ENCODE results near the gene SETD2. TPM values are rescaled to one million over a fixed set of nuclear protein-coding genes. Genes with fewer than 3 reads are reported as not detected.

The SETD2 gene
- total and polyA plus RNA-seq, 2 donors (not counting 1 experiment from before 2014, with no cell fraction given): 22.6 to 91.4 TPM

DNA sequence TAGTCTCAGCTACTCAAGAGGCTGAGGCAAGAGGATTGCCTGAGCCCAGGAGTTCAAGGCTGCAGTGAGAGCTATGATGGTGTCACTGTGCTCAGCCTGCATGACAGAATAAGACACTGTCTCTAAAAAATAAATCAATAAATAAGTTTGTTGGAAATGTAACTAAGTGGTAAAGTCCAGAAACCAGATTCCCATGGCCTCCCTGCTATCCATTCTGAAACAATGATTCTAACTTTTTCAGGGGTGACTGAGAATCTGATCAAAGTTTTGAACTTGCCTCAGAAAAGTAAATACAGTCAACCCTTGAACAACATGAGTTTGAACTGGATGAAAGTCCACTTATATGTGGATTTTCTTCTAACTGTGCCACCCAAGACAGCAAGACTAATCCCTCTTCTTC, 98.2 kb downstream of the SETD2 start:
- Histone ChIP-seq H3K4me2 (replicated peaks; ENCODE audit: low read depth, low read length, poor library complexity, severe bottlenecking) (no peak overlapping the region), H3K27ac (ENCODE audit: low read length in 2 of 2) (no peak overlapping the region), H3K4me1 (ENCODE audit: control insufficient read depth in 2 of 2, insufficient read depth in 2 of 2, low read length in 2 of 2) (no peaks in the 10 kb centered on the region), H3K9ac (ENCODE audit: low read length) (no peak overlapping the region), H3K27me3 (replicated peaks in 1 of 4; ENCODE audit: control extremely low read depth in 1 of 4, control insufficient read depth in 3 of 4, insufficient read depth in 4 of 4, low read length in 3 of 4) (no peaks in the 10 kb centered on the region), H3K79me2 (ENCODE audit: control insufficient read depth, insufficient read depth, low read length) (peaks cover 40% of the 10 kb centered on the region), H3K9me3 (ENCODE audit: control extremely low read depth in 1 of 3, control insufficient read depth in 2 of 3, insufficient read depth in 1 of 3, low read length in 2 of 3) (no peaks in the 10 kb centered on the region), H4K20me1 (ENCODE audit: control insufficient read depth, insufficient read depth, low read length, poor library complexity, severe bottlenecking) (peaks cover 14% of the 10 kb centered on the region), H3K4me3 (ENCODE audit: control extremely low read depth in 1 of 5, extremely low read depth in 1 of 5, insufficient read depth in 1 of 5, low read depth in 2 of 5, low read length in 4 of 5) (no peak overlapping the region), H2AFZ (ENCODE audit: insufficient read depth, low read depth, low read length, poor library complexity, severe bottlenecking) (no peak overlapping the region), H3K36me3 (replicated peaks in 1 of 2; ENCODE audit: control extremely low read depth in 1 of 2, control insufficient read depth in 1 of 2, extremely low read depth in 1 of 2, insufficient read depth in 2 of 2, low read length in 1 of 2) (peaks cover 22 to 54% of the 10 kb centered on the region in 2 experiments)
- Mint-ChIP-seq H3K27ac (no peak overlapping the region), H3K4me3 (no peak overlapping the region), H3K27me3 (no peaks in the 10 kb centered on the region), H3K4me1 (peaks cover 4% of the 10 kb centered on the region), H3K9me3 (ENCODE audit: insufficient read depth) (no peaks in the 10 kb centered on the region)
- POLR2A ChIA-PET: no interaction called here
- DNase-seq (no peak), ATAC-seq (ENCODE audit: low read depth) (no peak)
- intact Hi-C loops (cut with micrococcal nuclease): no loop called here
- CTCF ChIA-PET: no interaction called here
- TF ChIP-seq, protein P1, sequence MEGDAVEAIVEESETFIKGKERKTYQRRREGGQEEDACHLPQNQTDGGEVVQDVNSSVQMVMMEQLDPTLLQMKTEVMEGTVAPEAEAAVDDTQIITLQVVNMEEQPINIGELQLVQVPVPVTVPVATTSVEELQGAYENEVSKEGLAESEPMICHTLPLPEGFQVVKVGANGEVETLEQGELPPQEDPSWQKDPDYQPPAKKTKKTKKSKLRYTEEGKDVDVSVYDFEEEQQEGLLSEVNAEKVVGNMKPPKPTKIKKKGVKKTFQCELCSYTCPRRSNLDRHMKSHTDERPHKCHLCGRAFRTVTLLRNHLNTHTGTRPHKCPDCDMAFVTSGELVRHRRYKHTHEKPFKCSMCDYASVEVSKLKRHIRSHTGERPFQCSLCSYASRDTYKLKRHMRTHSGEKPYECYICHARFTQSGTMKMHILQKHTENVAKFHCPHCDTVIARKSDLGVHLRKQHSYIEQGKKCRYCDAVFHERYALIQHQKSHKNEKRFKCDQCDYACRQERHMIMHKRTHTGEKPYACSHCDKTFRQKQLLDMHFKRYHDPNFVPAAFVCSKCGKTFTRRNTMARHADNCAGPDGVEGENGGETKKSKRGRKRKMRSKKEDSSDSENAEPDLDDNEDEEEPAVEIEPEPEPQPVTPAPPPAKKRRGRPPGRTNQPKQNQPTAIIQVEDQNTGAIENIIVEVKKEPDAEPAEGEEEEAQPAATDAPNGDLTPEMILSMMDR (IDR thresholded peaks at IDR 0.05): no peak
- TF ChIP-seq EZH2 (IDR thresholded peaks at IDR 0.05; ENCODE audit: borderline replicate concordance, insufficient read depth, low read depth, low read length, poor library complexity, severe bottlenecking): no peak

DNA sequence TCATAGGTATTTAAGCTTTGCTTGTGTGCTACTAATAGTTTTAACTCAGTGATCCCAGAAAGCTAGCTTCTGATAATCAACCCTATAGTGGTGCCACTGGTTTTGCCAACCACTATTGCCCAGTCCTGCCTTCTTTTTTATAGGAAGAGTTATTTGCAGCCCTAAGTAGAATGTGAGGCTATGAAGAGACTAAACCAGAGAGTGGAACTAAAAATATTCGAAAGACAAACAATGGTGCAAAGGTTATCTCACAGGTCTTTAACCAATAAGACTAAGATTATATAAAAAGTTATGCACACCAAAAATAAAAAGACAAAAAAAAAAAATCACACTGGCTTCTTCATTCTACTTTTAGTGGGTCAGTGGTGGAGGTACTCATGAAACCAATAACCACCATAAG, 98.9 kb downstream of the SETD2 start:
- ATAC-seq (ENCODE audit: low read depth): no peak
- H3K9me3 ChIP-seq (ENCODE audit: control extremely low read depth in 1 of 3, control insufficient read depth in 2 of 3, insufficient read depth in 1 of 3, low read length in 2 of 3): no peaks in the 10 kb centered on the region
- H3K9ac ChIP-seq (ENCODE audit: low read length): no peak overlapping the region
- POLR2A ChIA-PET: no interaction called here
- peaks cover 4% of the 10 kb centered on the region for H3K4me1 Mint-ChIP-seq
- peaks cover 10% of the 10 kb centered on the region for H4K20me1 ChIP-seq (ENCODE audit: control insufficient read depth, insufficient read depth, low read length, poor library complexity, severe bottlenecking)
- CTCF ChIA-PET: no interaction called here
- no peaks in the 10 kb centered on the region for H3K4me1 ChIP-seq (ENCODE audit: control insufficient read depth in 2 of 2, insufficient read depth in 2 of 2, low read length in 2 of 2)
- TF ChIP-seq, protein P1 (IDR thresholded peaks at IDR 0.05): no peak
- no peak for TF ChIP-seq EZH2 (IDR thresholded peaks at IDR 0.05; ENCODE audit: borderline replicate concordance, insufficient read depth, low read depth, low read length, poor library complexity, severe bottlenecking)
- H3K27ac Mint-ChIP-seq: no peak overlapping the region
- no peak overlapping the region for H2AFZ ChIP-seq (ENCODE audit: insufficient read depth, low read depth, low read length, poor library complexity, severe bottlenecking)
- peaks cover 22 to 57% of the 10 kb centered on the region in 2 experiments for H3K36me3 ChIP-seq (replicated peaks in 1 of 2; ENCODE audit: control extremely low read depth in 1 of 2, control insufficient read depth in 1 of 2, extremely low read depth in 1 of 2, insufficient read depth in 2 of 2, low read length in 1 of 2)
- H3K79me2 ChIP-seq (ENCODE audit: control insufficient read depth, insufficient read depth, low read length): peaks cover 39% of the 10 kb centered on the region
- no peaks in the 10 kb centered on the region for H3K27me3 ChIP-seq (replicated peaks in 1 of 4; ENCODE audit: control extremely low read depth in 1 of 4, control insufficient read depth in 3 of 4, insufficient read depth in 4 of 4, low read length in 3 of 4)
- DNase-seq: no peak
- no peak overlapping the region for H3K4me2 ChIP-seq (replicated peaks; ENCODE audit: low read depth, low read length, poor library complexity, severe bottlenecking)
- H3K9me3 Mint-ChIP-seq (ENCODE audit: insufficient read depth): no peaks in the 10 kb centered on the region
- intact Hi-C loops (cut with micrococcal nuclease): no loop called here
- WGBS (ENCODE audit: insufficient coverage): no CpG with 5 or more reads among the region's 1 CpG
- no peak overlapping the region for H3K27ac ChIP-seq (ENCODE audit: low read length in 2 of 2)
- H3K4me3 ChIP-seq (ENCODE audit: control extremely low read depth in 1 of 5, extremely low read depth in 1 of 5, insufficient read depth in 1 of 5, low read depth in 2 of 5, low read length in 4 of 5): no peak overlapping the region
- H3K27me3 Mint-ChIP-seq: no peaks in the 10 kb centered on the region
- no peak overlapping the region for H3K4me3 Mint-ChIP-seq

All from B cell (primary cell).